NCI-H1694 treated with DMSO at 0.1 percent for 48 hours (cell line): ENCODE data around the gene ZFP1.
"Not testable (repeated sequence)": the region's sequence is repeated elsewhere in the genome, so short reads cannot be mapped to it uniquely, and the experiment has no call there.

Experiments
- DNase-seq: peaks from one replicate; lab custom pipeline; 2025; lab: John Stamatoyannopoulos, UW

Gene ZFP1

GRCh38 chr16:75204905-75205304, 56.6 kb downstream of the ZFP1 start:
- DNase-seq = not testable (repeated sequence)

DNA sequence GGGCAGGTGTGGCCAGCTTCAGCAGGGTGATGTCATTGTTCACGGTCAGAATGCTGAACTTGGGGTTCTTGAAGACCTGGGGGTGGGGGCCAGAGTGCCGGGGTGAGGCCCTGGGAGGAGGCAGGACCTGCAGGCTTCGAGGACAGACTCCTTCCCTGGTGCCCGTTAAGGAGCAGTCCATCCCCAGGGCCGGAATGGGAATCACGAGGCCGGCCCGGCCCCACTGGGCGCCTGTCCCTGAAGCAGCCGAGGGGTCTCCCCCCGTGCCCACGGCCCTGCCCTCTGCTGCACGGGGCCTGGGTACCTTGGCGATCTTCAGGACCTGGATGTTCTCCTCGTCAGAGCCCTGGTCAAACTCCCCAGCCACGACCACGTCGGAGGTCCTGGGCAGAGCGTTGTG, 57.1 kb downstream of the ZFP1 start:
- not testable (repeated sequence) for DNase-seq

- not testable (repeated sequence) for DNase-seq
Observed at GRCh38 chr16:75205961-75206748, 57.8 kb downstream of the ZFP1 start.

- DNase-seq = no peak
Observed at GRCh38 chr16:75206749-75207451, 58.6 kb downstream of the ZFP1 start, which contains the start of gene CTRB2. Gene CTRB2 (minus strand): TSS chr16:75207161. CDS start chr16:75207141, 20 bp downstream.

DNA sequence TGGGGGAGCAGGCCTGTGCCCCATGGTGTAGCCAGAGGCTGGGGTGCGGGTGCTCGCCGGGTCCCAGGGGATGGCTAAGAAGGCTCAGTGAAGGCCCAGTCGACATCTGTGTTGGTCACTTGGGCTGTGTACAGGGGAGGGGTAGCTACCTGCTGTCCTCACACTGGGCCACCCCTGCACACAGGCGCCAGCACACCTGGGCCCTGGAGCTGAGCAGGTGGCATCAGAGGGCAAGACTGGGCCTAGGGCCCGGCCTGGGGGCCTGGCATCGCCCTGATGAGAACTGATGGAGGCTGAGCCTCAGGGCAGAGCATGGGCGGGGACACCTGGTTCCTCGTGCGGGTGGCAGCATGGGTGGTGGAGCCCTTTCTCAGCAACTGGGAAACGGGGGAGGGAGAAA, 59.5 kb downstream of the ZFP1 start:
- no peak for DNase-seq

GRCh38 chr16:75208242-75208825, 60.0 kb downstream of the ZFP1 start:
- DNase-seq = no peak

GRCh38 chr16:75208861-75209505, 60.7 kb downstream of the ZFP1 start:
- DNase-seq = no peak

DNA sequence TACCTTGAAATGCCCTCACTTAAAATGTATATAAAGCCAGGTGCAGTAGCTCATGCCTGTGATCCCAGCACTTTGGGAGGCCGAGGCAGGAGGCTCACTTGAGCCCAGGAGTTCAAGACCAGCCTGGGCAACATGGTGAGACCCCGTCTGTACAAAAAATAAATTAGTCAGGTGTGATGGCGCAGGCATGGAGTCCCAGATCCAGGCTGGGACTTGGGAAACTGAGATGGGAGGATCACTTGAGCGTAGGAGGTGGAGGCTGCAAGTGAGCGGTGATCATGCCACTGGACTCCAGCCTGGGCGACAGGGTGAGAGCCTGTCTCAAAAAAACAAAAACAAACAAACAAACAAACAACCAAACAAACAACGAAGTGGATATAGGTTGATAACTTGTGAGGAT, 61.2 kb downstream of the ZFP1 start:
- not testable (repeated sequence) for DNase-seq

DNA sequence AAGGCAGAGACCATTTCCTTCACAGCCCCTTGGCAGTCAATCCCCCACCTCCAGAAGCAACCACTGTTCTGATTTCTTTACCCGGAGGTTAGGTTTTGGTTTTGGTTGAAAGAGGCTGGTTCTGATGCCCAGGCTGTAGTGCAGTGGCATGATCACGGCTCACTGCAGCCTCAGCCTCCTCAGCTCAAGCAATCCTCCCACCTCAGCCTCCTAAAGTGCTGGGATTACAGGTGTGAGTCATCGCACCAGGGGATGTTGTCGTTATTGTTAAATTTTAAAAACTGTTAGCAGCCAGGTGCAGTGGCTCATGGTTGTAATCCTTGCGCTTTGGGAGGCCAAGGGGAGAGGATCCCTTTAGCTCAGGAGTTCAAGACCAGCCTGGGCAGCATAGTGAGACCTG, 61.6 kb downstream of the ZFP1 start:
- no peak for DNase-seq

DNA sequence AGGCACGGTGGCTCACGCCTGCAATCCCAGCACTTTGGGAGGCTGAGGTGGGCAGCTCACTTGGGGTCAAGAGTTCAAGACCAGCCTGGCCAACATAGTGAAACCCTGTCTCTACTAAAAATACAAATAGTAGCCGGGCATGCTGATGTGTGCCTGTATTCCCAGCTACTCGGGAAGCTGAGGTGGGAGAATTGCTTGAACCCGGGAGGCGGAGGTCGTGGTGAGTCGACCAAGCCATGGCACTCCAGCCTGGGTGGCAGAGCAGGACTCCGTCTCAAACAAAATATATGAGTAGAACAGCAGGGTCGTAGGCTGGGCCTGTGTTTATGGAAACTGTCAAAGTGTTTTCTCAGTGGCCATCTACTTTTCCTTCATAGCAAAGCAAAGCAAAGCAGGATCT, 63.0 kb downstream of the ZFP1 start:
- DNase-seq = not testable (repeated sequence)

GRCh38 chr16:75216127-75216526, 67.8 kb downstream of the ZFP1 start:
- DNase-seq = no peak

GRCh38 chr16:75216576-75216975, 68.3 kb downstream of the ZFP1 start:
- DNase-seq = no peak

DNA sequence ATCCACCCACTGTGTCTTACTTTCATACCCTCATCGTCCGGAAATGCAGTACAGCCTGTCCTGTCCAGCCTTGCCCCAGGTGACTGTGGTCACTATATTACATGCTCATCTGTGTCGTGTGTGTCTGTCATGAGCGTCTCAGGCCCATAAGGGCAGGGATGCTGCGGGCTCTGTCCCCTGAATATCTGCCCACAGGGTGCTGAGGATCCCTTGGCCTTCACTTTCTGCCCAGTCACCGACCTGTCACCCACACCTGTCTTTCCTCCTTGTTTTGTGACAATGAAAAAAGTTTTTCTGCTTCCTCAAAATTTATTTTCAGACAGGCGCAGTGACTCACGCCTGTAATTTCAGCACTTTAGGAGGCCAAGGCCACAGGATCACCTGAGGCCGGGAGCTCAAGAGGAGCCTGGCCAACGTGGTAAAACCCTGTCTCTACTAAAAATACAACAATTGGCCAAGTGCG, 69.1 kb downstream of the ZFP1 start:
- DNase-seq = no peak

GRCh38 chr16:75218256-75219076, 70.1 kb downstream of the ZFP1 start, which contains the start of gene CTRB1:
Gene CTRB1 (plus strand): TSS chr16:75218988. CDS start chr16:75219008, 20 bp downstream.
- no peak for DNase-seq

DNA sequence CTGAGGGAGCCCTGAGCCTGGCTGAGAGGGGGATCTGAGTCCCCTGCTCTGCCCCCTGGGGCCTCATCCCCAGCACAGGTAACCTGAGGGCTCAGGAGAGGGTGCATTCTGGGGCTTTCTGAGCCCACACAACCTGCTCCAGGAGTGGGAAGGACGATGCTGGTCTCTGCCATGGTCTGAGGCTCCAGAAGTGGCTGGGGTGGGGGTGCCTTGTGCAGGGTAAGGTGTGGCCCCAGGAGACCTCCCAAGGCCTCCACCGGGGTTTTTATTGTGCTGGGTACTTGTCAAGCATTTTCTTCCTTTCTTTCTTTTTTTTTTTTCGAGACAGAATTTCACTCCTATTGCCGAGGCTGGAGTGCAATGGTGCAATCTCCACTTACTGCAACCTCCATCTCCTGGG, 70.8 kb downstream of the ZFP1 start:
- DNase-seq = no peak

- DNase-seq = no peak
Observed at GRCh38 chr16:75219838-75220237, 71.5 kb downstream of the ZFP1 start.
